Type B pancreatic cell (in vitro differentiated cells): ENCODE results near the gene ZNF750. TPM values are rescaled to one million over a fixed set of nuclear protein-coding genes. Genes with fewer than 3 reads are reported as not detected.
A peak's percentile ranks its signal among the peaks of the same experiment; 100 is the strongest.

Experiments
- DNase-seq: peaks from one replicate; pipeline ENCODE4 v3.0.0; 2021; ENCODE audit warnings: mixed read lengths; ENCODE audit not compliant: unreplicated experiment; ENCODE audit errors: extremely low spot score
- H3K27ac Mint-ChIP-seq: 2 replicates; pipeline ENCODE4 v1.8.0; 2021; ENCODE audit warnings: mild to moderate bottlenecking, mixed read lengths
- H3K27me3 Mint-ChIP-seq: 2 replicates; pipeline ENCODE4 v1.8.0; 2021; ENCODE audit warnings: mixed read lengths
- H3K36me3 Mint-ChIP-seq: 2 replicates; pipeline ENCODE4 v1.8.0; 2021; ENCODE audit warnings: mixed read lengths
- H3K4me1 Mint-ChIP-seq: one replicate; pipeline ENCODE4 v1.8.0; 2021; ENCODE audit warnings: mixed read lengths; ENCODE audit not compliant: unreplicated experiment
- H3K4me3 Mint-ChIP-seq: 2 replicates; pipeline ENCODE4 v1.8.0; 2021; ENCODE audit warnings: mild to moderate bottlenecking, mixed read lengths
- H3K9me3 Mint-ChIP-seq: 2 replicates; pipeline ENCODE4 v1.8.0; 2021; ENCODE audit warnings: mixed read lengths
- CTCF ChIP-seq: fragments of 200-600 bp; sonication (generic); conservative IDR thresholded peaks from 2 replicates; pipeline ENCODE4 v1.5.0; 2021; ENCODE audit warnings: antibody characterized with exemption, mild to moderate bottlenecking
- total RNA-seq: library from RNA; stranded (reverse); gene quantifications from 2 replicates; pipeline ENCODE4 v1.2.1, GENCODE V29; 2021; ENCODE audit warnings: low replicate concordance

Gene ZNF750
- total RNA-seq, 1 donor from 2014 or later: 10.3 TPM

GRCh38 chr17:82780195-82780594 is 59.6 kb downstream of the ZNF750 start:
- H3K27me3 Mint-ChIP-seq: no peaks in the 10 kb centered on the region
- no peak overlapping the region for H3K4me3 Mint-ChIP-seq
- peak overlapping the region; percentile 26 for H3K27ac Mint-ChIP-seq
- H3K9me3 Mint-ChIP-seq: no peaks in the 10 kb centered on the region
- peaks cover 7% of the 10 kb centered on the region for H3K4me1 Mint-ChIP-seq
- no peak for DNase-seq
- peaks cover 7% of the 10 kb centered on the region for H3K36me3 Mint-ChIP-seq
- no peak for TF ChIP-seq CTCF

- no peak for TF ChIP-seq CTCF
- Mint-ChIP-seq H3K4me3 (no peak overlapping the region), H3K9me3 (no peaks in the 10 kb centered on the region), H3K36me3 (peaks cover 7% of the 10 kb centered on the region), H3K27ac (no peak overlapping the region), H3K27me3 (no peaks in the 10 kb centered on the region), H3K4me1 (peaks cover 7% of the 10 kb centered on the region)
- DNase-seq: no peak
Measured at GRCh38 chr17:82779541-82779940, 60.3 kb downstream of the ZNF750 start.

Other genes with a start within 250 kb of the ZNF750 start
- 74.0 and 100 TPM in 2 replicates for gene WDR45B, start 191.6 kb downstream of the ZNF750 start, total RNA-seq
- 16.7 and 18.9 TPM in 2 replicates for gene RAB40B, start 141.3 kb downstream of the ZNF750 start, total RNA-seq
- 36.5 and 42.5 TPM in 2 replicates for gene FN3KRP, start 123.3 kb downstream of the ZNF750 start, total RNA-seq
- gene FN3K, start 104.4 kb downstream of the ZNF750 start, total RNA-seq: 30.3 and 31.3 TPM in 2 replicates
- 65.4 and 104 TPM in 2 replicates for gene TBCD, start 88.0 kb downstream of the ZNF750 start, total RNA-seq
- 76.2 and 145 TPM in 2 replicates for gene METRNL, start 239.6 kb upstream of the ZNF750 start, total RNA-seq